ENCODE results near the gene PRKCSH. TPM values are rescaled to one million over a fixed set of nuclear protein-coding genes. Genes with fewer than 3 reads are reported as not detected.
"Not testable (repeated sequence)": the region's sequence is repeated elsewhere in the genome, so short reads cannot be mapped to it uniquely, and the experiment has no call there.

PRKCSH gene
- total RNA-seq, 1 donor from 2014 or later = 288 TPM

DNA sequence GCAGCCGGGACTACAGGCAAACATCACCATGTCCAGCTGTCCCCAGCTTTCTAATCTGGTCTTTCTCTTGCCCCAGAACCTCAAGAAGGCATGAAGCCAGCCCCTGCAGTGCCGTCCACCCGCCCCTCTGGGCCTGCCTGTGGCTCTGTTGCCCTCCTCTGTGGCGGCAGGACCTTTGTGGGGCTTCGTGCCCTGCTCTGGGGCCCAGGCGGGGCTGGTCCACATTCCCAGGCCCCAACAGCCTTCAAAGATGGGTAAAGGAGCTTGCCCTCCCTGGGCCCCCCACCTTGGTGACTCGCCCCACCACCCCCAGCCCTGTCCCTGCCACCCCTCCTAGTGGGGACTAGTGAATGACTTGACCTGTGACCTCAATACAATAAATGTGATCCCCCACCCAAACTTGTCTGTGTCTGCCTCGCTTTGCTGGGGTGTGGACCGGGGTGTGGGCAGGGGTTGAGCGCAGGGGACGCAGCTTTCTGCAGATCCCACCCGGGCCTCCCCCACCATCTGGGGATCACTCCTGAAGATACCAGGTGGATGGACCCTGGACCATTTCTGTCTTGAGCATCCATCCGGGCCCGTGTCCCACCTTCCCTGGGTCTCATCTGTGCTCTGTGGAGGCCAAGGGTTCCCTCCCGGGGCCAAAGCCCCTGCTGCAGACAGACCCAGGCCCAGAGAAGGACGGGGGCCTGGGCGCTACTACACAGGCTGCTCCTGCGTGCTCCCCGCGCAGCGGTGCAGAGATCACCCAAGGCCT, 15.3 kb downstream of the PRKCSH start:
- H3K4me3 Mint-ChIP-seq = no peak overlapping the region
- H3K36me3 Mint-ChIP-seq (ENCODE audit: low read depth) = peaks cover 15% of the 10 kb centered on the region
- H3K9me3 Mint-ChIP-seq = no peaks in the 10 kb centered on the region
- intact Hi-C loops (cut with micrococcal nuclease) = no loop called here
- no peak overlapping the region for H3K27ac Mint-ChIP-seq
- H3K4me1 Mint-ChIP-seq = peaks cover 2% of the 10 kb centered on the region
- no peak for DNase-seq
- no peaks in the 10 kb centered on the region for H3K27me3 Mint-ChIP-seq

- H3K27me3 Mint-ChIP-seq = no peaks in the 10 kb centered on the region
- no peaks in the 10 kb centered on the region for H3K9me3 Mint-ChIP-seq
- no peak overlapping the region for H3K4me3 Mint-ChIP-seq
- DNase-seq = no peak
- H3K4me1 Mint-ChIP-seq = peaks cover 2% of the 10 kb centered on the region
- H3K36me3 Mint-ChIP-seq (ENCODE audit: low read depth) = peaks cover 15% of the 10 kb centered on the region
- H3K27ac Mint-ChIP-seq = no peak overlapping the region
- intact Hi-C loops (cut with micrococcal nuclease) = no loop called here
Measured at GRCh38 chr19:11451327-11451870, 16.0 kb downstream of the PRKCSH start.

GRCh38 chr19:11451871-11452619, 16.6 kb downstream of the PRKCSH start:
- DNase-seq = no peak
- H3K27me3 Mint-ChIP-seq = no peaks in the 10 kb centered on the region

DNA sequence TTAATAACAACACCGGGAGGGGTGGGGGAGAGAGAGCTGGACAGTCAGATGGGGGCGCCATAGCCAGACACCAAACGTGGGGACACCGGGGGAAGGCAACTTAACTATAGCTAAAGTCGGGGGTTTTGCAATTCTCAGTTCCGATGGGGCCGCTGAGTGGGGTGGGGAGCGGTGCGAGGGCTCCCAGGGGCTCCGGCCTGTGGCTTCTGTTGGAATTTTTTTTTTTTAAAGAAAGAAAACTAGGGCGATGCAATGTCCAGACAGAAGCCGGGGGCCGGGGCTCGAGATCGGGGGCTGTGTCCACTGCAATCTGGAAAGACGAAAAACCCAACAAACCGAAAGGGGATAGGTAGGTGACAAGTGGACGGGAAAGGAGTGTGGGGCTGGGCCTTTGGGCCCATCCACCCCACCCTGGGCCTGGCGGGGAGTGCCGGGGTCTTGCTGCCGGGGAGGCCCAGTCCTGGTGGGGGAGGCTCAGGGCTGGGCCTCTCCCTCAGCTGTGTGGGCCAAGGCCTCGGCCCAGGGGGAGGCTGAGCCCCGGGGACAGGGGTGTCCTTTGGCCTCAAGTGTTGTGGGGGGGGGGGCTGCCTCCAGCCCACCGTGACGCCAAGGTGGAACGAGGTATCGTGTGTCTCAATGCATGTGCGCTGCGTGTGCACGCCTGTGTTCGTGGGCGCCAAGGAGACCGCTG, 17.3 kb downstream of the PRKCSH start:
- H3K27ac Mint-ChIP-seq = no peak overlapping the region
- intact Hi-C loops (cut with micrococcal nuclease) = no loop called here
- DNase-seq = no peak
- no peaks in the 10 kb centered on the region for H3K27me3 Mint-ChIP-seq
- no peak overlapping the region for H3K4me3 Mint-ChIP-seq
- H3K9me3 Mint-ChIP-seq = no peaks in the 10 kb centered on the region
- H3K36me3 Mint-ChIP-seq (ENCODE audit: low read depth) = peaks cover 13% of the 10 kb centered on the region
- peaks cover 2% of the 10 kb centered on the region for H3K4me1 Mint-ChIP-seq

More at GRCh38 chr19:11451871-11452619, 16.6 kb downstream of the PRKCSH start:
- Mint-ChIP-seq H3K9me3 (no peaks in the 10 kb centered on the region), H3K4me1 (peaks cover 2% of the 10 kb centered on the region), H3K36me3 (ENCODE audit: low read depth) (peaks cover 13% of the 10 kb centered on the region), H3K27ac (no peak overlapping the region), H3K4me3 (no peak overlapping the region)
- intact Hi-C loops (cut with micrococcal nuclease) = no loop called here

GRCh38 chr19:11453468-11454341, 18.3 kb downstream of the PRKCSH start:
- Mint-ChIP-seq H3K9me3 (no peaks in the 10 kb centered on the region), H3K27me3 (no peaks in the 10 kb centered on the region), H3K4me3 (no peak overlapping the region), H3K4me1 (peaks cover 2% of the 10 kb centered on the region), H3K36me3 (ENCODE audit: low read depth) (peaks cover 11% of the 10 kb centered on the region), H3K27ac (no peak overlapping the region)
- intact Hi-C loops (cut with micrococcal nuclease) = no loop called here
- peak; percentile 70 for DNase-seq

- H3K9me3 Mint-ChIP-seq; H3K36me3 Mint-ChIP-seq (ENCODE audit: low read depth); DNase-seq; H3K4me1 Mint-ChIP-seq; H3K4me3 Mint-ChIP-seq; H3K27me3 Mint-ChIP-seq; intact Hi-C loops (cut with micrococcal nuclease); H3K27ac Mint-ChIP-seq: not testable (repeated sequence)
Measured at GRCh38 chr19:11455233-11455554, 19.8 kb downstream of the PRKCSH start.

DNA sequence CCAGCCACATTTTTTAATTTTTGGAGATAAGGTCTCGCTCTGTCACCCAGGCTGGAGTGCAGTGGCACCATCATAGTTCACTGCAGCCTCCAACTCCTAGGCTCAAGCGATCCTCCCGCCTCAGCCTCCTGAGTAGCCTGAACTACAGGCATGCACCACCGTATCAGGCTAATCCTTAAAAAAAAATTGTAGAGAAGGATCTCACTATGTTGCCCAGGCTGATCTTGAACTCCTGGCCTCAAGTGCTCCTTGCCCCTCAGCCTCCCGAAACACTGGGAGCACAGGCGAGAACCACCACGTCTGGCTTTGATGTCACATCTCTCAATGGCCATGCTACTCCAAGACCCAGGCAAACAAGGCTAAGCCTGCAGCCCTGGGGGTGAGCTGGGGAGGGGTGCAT, 21.2 kb downstream of the PRKCSH start:
- intact Hi-C loops (cut with micrococcal nuclease) = no loop called here
- no peak for DNase-seq
- Mint-ChIP-seq H3K9me3 (no peaks in the 10 kb centered on the region), H3K27me3 (peaks cover 3% of the 10 kb centered on the region), H3K36me3 (ENCODE audit: low read depth) (no peaks in the 10 kb centered on the region), H3K4me1 (peaks cover 2% of the 10 kb centered on the region), H3K27ac (no peak overlapping the region), H3K4me3 (no peak overlapping the region)

DNA sequence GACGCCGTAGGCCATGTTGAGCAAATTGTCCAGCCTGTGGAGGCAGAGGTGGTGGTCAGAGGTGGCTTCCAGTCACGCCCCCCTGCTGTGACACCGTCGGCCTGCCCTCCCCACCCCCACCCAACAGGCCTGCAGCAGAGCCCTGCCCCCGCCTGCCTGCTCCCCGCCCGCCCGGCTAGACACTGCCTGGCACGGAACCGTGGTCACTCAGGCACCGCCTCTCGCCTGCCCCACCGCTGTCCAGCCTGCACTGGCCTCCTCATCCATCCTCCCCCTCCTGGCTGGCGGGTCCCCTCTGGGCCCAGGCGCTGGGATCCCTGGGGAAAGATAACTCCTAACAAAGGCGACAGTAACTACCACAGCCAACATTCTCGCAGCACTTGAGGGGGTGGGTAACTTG, 21.7 kb downstream of the PRKCSH start:
- intact Hi-C loops (cut with micrococcal nuclease) = no loop called here
- H3K4me3 Mint-ChIP-seq = no peak overlapping the region
- peaks cover 2% of the 10 kb centered on the region for H3K4me1 Mint-ChIP-seq
- no peaks in the 10 kb centered on the region for H3K36me3 Mint-ChIP-seq (ENCODE audit: low read depth)
- H3K9me3 Mint-ChIP-seq = no peaks in the 10 kb centered on the region
- peaks cover 3% of the 10 kb centered on the region for H3K27me3 Mint-ChIP-seq
- H3K27ac Mint-ChIP-seq = no peak overlapping the region
- no peak for DNase-seq

GRCh38 chr19:11457831-11458230, 22.4 kb downstream of the PRKCSH start:
- no peak overlapping the region for H3K4me3 Mint-ChIP-seq
- DNase-seq = no peak
- no peaks in the 10 kb centered on the region for H3K36me3 Mint-ChIP-seq (ENCODE audit: low read depth)
- intact Hi-C loops (cut with micrococcal nuclease) = no loop called here
- no peaks in the 10 kb centered on the region for H3K9me3 Mint-ChIP-seq
- H3K27ac Mint-ChIP-seq = no peak overlapping the region
- H3K27me3 Mint-ChIP-seq = peaks cover 3% of the 10 kb centered on the region
- H3K4me1 Mint-ChIP-seq = peaks cover 2% of the 10 kb centered on the region

DNA sequence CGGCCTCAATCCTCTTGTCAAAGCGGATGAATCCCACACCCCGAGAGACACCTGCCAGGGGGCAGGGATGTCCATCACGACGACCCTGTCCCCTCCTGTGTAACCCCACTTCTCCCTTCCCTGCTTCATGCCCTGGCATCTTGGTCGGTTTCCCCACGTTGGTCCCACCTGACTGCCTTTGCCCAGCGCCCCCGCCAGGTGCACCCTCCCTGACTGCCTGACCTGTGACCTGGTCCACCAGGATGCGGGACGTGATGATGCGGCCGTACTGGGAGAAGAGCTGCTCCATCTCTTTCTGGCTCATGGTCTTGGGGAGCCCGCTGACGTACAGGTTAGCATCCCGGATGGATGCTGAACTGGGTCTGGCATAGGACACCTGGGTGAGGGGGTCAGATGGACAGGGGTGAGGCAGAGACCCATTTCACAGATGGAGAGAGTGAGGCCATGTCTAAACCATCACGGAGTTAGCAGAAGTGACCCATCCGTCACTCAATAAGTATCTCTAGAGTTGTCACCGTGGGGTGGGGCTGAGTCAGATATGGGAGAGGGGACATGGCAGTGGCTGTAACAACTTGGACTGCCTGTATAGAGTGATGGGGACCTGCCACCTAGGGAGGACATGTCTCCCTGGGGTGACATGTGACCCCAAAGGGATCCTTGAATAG, 22.9 kb downstream of the PRKCSH start:
- Mint-ChIP-seq H3K9me3 (no peaks in the 10 kb centered on the region), H3K4me3 (no peak overlapping the region), H3K27ac (no peak overlapping the region), H3K27me3 (peaks cover 3% of the 10 kb centered on the region), H3K36me3 (ENCODE audit: low read depth) (no peaks in the 10 kb centered on the region), H3K4me1 (peaks cover under 1% of the 10 kb centered on the region)
- no peak for DNase-seq
- intact Hi-C loops (cut with micrococcal nuclease) = no loop called here

DNA sequence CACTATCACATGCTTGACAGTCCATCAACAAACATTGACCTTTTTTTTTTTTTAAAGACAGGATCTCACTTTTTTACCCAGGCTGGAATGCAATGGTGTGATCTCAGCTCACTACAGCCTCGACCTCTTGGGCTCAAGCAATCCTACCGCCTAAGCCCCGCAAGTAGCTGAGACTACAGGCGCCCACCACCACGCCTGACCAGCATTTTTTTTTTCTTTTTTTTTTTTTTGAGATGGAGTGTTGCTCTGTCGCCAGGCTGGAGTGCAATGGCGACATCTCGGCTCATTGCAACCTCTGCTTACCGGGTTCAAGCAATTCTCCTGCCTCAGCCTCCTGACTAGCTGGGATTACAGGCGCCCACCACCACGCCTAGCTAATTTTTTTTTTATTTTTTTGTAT, 23.5 kb downstream of the PRKCSH start:
- H3K36me3 Mint-ChIP-seq (ENCODE audit: low read depth); H3K9me3 Mint-ChIP-seq; H3K4me1 Mint-ChIP-seq; H3K27me3 Mint-ChIP-seq; H3K27ac Mint-ChIP-seq; intact Hi-C loops (cut with micrococcal nuclease); H3K4me3 Mint-ChIP-seq; DNase-seq: not testable (repeated sequence)

DNA sequence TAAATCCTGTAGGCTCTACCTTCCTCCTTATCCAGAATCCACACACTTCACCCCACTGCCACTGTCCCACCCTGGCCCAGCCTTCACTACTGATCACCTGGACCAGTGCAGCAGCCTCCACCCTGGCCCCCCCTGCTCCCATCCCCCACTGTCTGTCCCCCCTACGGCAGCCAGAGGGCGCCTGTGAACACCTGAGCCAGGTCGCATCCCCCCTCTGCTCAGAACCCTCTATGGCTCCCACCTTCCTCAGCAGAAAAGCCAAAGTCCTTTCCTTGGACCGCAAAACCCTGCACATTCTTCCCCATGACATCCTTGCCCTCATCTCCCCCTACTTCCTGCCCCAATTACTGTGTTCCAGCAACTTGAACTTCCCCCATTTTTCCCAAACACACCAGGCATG, 24.8 kb downstream of the PRKCSH start:
- Mint-ChIP-seq H3K27ac (no peak overlapping the region), H3K27me3 (peaks cover 3% of the 10 kb centered on the region), H3K9me3 (no peaks in the 10 kb centered on the region), H3K4me1 (no peaks in the 10 kb centered on the region), H3K36me3 (ENCODE audit: low read depth) (no peaks in the 10 kb centered on the region), H3K4me3 (no peak overlapping the region)
- DNase-seq = no peak
- intact Hi-C loops (cut with micrococcal nuclease) = no loop called here

DNA sequence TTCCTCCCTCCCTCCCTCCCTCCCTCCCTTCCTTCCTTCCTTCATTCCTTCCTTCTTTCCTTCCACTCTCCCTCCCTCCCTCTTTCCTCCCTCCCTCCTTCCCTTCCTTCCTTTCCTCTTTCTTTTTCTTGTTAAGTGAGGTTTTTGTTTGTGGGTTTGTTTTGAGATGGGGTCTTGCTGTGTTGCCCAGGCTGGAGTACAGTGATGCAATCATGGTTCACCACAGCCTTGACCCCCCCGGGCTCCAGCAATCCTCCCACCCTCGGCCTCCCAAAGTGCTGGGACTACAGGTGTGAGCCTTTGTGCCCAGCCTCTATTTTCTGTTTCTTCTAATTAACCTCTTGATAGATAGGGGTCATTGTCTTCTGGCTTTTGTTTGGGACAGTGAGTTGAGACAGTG, 26.0 kb downstream of the PRKCSH start:
- no peak for DNase-seq
- Mint-ChIP-seq H3K27me3 (peaks cover 3% of the 10 kb centered on the region), H3K36me3 (ENCODE audit: low read depth) (no peaks in the 10 kb centered on the region), H3K4me1 (no peaks in the 10 kb centered on the region), H3K27ac (no peak overlapping the region), H3K9me3 (no peaks in the 10 kb centered on the region), H3K4me3 (no peak overlapping the region)
- intact Hi-C loops (cut with micrococcal nuclease) = no loop called here

All from activated CD4-positive, alpha-beta T cell treated with anti-CD3 and anti-CD28 coated beads, Interleukin-2, amount 10 ng/mL, durations not matched to agents 24 days and 14 days (primary cell).